ENCODE data around the gene COL5A1.

GRCh38 chr9:134784577-134785305, 143.1 kb downstream of the COL5A1 start:
- TF ChIP-seq POLR2AphosphoS5 (IDR thresholded peaks at IDR 0.05; ENCODE audit: low read depth, low read length): no peak
- TF ChIP-seq SIN3A (IDR thresholded peaks at IDR 0.05; ENCODE audit: borderline replicate concordance, insufficient read depth, low read length): no peak
- TF ChIP-seq TAF1 (IDR thresholded peaks at IDR 0.05; ENCODE audit: borderline replicate concordance, insufficient read depth, low read length): no peak

Measured in PFSK-1 (cell line).